ENCODE measurements around the gene GALNT1. TPM values are rescaled to one million over a fixed set of nuclear protein-coding genes. Genes with fewer than 3 reads are reported as not detected.

The GALNT1 gene
- total RNA-seq, 4 donors from 2014 or later: 38.7 to 52.1 (median 46.8) TPM

DNA sequence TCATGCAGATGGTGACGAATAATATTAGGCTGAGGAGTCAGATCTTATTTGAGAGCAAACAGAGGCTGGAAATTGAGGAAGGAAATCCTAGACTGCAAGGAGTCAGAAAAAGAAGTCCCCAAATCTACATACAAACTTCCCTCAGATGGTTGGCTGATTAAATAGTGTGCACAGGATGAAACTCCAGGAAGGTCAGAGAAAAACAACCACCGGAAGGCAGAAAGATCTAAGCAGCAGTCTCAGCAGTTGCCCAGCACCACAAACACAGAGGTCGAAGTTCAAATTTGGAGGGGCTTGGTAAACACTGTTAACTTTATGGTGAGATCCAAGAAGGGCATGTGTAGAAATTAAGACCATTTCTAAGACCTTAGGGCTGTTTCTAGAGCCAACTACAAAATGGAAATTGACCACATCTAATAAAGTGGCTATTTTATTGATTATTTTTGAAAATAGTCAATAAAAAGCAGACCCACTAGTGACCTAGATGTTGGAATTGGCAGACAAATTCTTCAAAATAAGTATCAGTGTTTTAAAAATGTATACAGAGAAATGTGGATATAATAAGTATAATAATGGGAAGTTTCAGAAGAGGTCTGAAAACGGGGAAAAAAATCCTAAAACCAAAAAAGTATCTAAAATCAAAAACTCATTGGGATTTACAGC is 134.8 kb downstream of the GALNT1 start:
- H3K27me3 ChIP-seq: no peaks in the 10 kb centered on the region
- no peak for ATAC-seq
- H3K27ac ChIP-seq: no peak overlapping the region
- TF ChIP-seq POLR2AphosphoS5 (IDR thresholded peaks at IDR 0.05) (no peak), EP300 (IDR thresholded peaks at IDR 0.05) (no peak)
- H3K4me3 ChIP-seq: no peak overlapping the region
- peaks cover 0 to 2% of the 10 kb centered on the region in 2 donors for H3K36me3 ChIP-seq
- peaks cover 0 to 18% (median 0%) of the 10 kb centered on the region in 3 donors for H3K9me3 ChIP-seq
- H3K4me1 ChIP-seq: no peaks in the 10 kb centered on the region
- 73 to 74% methylated on average over 3 of the region's 4 CpGs for whole genome bisulfite sequencing, 2 donors (ENCODE audit: low coverage in 1 of 2)

DNA sequence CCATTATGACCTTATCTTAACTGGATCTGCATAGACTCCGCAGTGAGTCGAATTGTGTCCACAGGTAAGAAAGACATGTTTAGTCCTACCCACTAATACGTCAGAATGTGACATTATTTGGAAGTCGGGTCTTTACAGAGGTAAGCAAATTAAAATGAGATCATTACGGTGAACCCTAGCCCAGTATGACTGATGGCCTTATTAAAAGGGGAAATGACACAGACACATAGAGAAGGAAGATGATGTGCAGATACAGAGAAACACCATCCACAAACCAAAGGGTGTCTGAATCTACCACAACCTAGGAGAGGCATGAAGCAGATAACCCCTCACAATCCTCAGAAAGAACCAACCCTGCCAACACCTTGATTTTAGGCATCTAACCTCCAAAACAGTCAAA is 135.6 kb downstream of the GALNT1 start:
- WGBS, 2 donors (ENCODE audit: low coverage in 1 of 2): 83 to 93% methylated on average over 5 of the region's 5 CpGs
- no peaks in the 10 kb centered on the region for H3K27me3 ChIP-seq
- ATAC-seq: no peak

DNA sequence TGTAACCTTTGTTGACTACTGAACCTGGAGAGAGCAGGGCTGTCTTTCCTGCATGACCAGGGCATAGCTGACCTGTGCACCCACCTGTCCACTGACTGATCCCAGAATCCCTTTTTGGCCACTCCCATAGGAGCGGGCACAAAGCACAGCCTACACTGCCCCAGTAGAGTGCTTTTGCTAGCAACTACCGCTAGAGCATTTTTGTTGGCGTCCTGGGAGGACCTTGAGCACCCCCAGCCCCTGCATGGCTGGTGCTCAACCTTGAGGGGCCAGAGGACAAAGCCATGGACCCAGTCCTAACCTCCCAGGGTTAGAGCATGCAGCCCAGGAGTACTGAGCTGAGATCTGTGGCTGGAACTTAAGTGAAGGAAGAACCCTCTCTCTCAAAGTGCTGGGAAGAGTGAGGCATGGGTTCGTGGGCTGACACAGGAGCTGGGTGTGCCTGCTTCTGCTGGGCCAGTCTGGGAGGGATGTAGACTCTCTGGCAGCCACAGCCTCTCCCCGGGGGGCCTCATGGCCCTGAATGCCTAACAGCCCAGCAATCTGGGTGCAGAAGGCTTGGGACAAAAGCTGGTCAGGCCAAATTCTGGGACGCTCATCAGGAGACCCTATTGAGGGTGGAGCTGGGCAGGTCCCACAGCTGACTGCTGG is 140.0 kb downstream of the GALNT1 start:
- no peak overlapping the region for H3K27ac ChIP-seq
- ATAC-seq: no peak
- no peaks in the 10 kb centered on the region for H3K27me3 ChIP-seq
- no peaks in the 10 kb centered on the region for H3K36me3 ChIP-seq
- H3K4me3 ChIP-seq: no peak overlapping the region
- TF ChIP-seq POLR2AphosphoS5 (IDR thresholded peaks at IDR 0.05) (no peak), EP300 (IDR thresholded peaks at IDR 0.05) (no peak), POLR2A (IDR thresholded peaks at IDR 0.05) (no peak)
- TF ChIP-seq, protein P1, sequence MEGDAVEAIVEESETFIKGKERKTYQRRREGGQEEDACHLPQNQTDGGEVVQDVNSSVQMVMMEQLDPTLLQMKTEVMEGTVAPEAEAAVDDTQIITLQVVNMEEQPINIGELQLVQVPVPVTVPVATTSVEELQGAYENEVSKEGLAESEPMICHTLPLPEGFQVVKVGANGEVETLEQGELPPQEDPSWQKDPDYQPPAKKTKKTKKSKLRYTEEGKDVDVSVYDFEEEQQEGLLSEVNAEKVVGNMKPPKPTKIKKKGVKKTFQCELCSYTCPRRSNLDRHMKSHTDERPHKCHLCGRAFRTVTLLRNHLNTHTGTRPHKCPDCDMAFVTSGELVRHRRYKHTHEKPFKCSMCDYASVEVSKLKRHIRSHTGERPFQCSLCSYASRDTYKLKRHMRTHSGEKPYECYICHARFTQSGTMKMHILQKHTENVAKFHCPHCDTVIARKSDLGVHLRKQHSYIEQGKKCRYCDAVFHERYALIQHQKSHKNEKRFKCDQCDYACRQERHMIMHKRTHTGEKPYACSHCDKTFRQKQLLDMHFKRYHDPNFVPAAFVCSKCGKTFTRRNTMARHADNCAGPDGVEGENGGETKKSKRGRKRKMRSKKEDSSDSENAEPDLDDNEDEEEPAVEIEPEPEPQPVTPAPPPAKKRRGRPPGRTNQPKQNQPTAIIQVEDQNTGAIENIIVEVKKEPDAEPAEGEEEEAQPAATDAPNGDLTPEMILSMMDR (IDR thresholded peaks at IDR 0.05): no peak
- no peaks in the 10 kb centered on the region for H3K4me1 ChIP-seq
- WGBS, 2 donors (ENCODE audit: low coverage in 1 of 2): no CpG with 5 or more reads among the region's 6 CpGs
- peaks cover 0 to 18% (median 0%) of the 10 kb centered on the region in 3 donors for H3K9me3 ChIP-seq

More for the DNA sequence above, 135.6 kb downstream of the GALNT1 start:
- no peak overlapping the region for H3K27ac ChIP-seq
- H3K9me3 ChIP-seq: peaks cover 0 to 18% (median 0%) of the 10 kb centered on the region in 3 donors
- H3K36me3 ChIP-seq: no peaks in the 10 kb centered on the region
- no peak overlapping the region for H3K4me3 ChIP-seq
- H3K4me1 ChIP-seq: no peaks in the 10 kb centered on the region
- TF ChIP-seq POLR2A (IDR thresholded peaks at IDR 0.05) (no peak), EP300 (IDR thresholded peaks at IDR 0.05) (no peak), POLR2AphosphoS5 (IDR thresholded peaks at IDR 0.05) (no peak)
- TF ChIP-seq, protein P1 (IDR thresholded peaks at IDR 0.05): no peak

DNA sequence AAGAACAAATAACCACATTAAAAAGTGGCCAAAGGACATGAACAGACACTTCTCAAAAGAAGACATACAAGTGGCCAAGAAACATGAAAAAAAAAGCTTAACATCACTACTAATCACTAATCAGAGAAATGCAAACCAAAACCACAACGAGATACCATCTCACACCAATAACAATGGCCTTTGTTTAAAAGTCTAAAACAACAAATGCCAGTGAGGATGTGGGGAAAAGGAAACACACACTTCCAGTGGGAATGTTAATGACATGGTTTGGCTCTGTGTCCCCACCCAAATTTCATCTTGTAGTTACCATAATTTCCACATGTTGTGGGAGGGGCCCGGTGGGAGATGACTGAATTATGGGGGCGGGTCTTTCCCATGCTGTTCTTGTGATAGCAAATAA is 147.1 kb downstream of the GALNT1 start:
- H3K9me3 ChIP-seq: no peaks in the 10 kb centered on the region
- no peak overlapping the region for H3K27ac ChIP-seq
- no peaks in the 10 kb centered on the region for H3K27me3 ChIP-seq
- TF ChIP-seq, protein P1 (IDR thresholded peaks at IDR 0.05): no peak
- TF ChIP-seq POLR2A (IDR thresholded peaks at IDR 0.05) (no peak), POLR2AphosphoS5 (IDR thresholded peaks at IDR 0.05) (no peak), EP300 (IDR thresholded peaks at IDR 0.05) (no peak)
- no peaks in the 10 kb centered on the region for H3K4me1 ChIP-seq
- ATAC-seq: no peak
- WGBS, 2 donors (ENCODE audit: low coverage in 1 of 2): 69% methylated on average over 3 of the region's 3 CpGs; no CpG with 5 or more reads in 1 of the 2 donors
- H3K36me3 ChIP-seq: no peaks in the 10 kb centered on the region
- H3K4me3 ChIP-seq: no peak overlapping the region

DNA sequence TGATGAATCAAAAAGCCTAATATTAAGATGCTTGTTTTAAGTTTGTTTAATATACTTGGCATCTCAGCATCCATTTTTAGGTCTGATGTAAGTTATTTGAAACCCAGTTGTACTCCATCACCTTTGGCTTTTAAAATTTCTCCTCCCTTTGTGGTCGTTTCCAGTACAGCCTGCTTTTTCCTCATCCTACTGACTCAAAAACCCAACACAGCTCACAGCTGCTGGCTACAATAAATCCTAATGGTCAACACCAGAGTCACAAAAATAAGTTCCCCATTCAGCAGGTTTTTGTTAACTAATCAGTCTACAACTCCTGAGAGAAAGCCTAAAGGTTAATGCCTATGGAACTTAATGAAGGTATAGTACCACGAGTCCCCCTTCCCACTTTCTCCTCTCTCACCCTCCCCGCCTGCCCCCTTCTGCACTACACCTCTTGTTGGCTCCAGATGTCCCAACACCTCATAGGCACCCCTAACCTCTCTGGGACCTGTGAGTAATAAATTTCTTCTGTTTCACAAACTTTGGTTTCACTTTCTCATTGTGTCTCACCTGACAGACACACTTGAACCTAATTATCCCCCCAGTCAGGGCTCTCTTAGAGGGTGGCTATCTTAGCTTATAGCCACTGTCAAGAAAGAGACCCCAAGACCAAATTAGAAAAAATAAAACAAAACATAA is 148.6 kb downstream of the GALNT1 start:
- Histone ChIP-seq H3K4me3 (no peak overlapping the region), H3K9me3 (no peaks in the 10 kb centered on the region), H3K4me1 (no peaks in the 10 kb centered on the region), H3K27me3 (no peaks in the 10 kb centered on the region), H3K36me3 (no peaks in the 10 kb centered on the region), H3K27ac (no peak overlapping the region)
- no peak for ATAC-seq
- TF ChIP-seq POLR2AphosphoS5 (IDR thresholded peaks at IDR 0.05) (no peak), POLR2A (IDR thresholded peaks at IDR 0.05) (no peak), EP300 (IDR thresholded peaks at IDR 0.05) (no peak)
- TF ChIP-seq, protein P1 (IDR thresholded peaks at IDR 0.05): no peak
- 67 to 68% methylated on average over 3 of the region's 3 CpGs for WGBS, 2 donors (ENCODE audit: low coverage in 1 of 2)

Measured in gastroesophageal sphincter (tissue), 4 donors.